Measurements from ENCODE around the gene ALKBH5.

Gene ALKBH5

DNA sequence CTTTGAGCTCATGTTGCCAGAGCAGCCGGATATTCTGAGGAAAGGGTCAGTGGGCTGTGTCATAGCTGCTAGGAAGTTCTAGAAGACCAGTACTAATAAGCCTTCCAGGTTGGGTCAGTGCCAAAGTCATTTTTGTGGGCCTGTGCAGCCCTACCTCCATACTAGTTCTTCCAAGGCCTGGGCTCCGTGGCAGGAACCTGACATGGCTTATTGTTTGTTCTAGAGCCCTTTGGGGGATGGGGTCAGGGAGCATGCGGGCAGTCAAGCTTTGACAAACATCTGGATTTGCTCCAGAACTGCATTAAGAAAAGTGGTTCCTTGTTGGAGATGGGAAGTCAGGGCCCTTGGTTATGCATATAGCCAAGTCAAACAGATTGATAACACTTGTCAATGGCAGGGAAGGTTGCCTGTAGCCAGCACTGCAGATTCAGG lies 7.6 kb downstream of the ALKBH5 start:
- H3K4me3 ChIP-seq (ENCODE audit: low read length): no peak overlapping the region

DNA sequence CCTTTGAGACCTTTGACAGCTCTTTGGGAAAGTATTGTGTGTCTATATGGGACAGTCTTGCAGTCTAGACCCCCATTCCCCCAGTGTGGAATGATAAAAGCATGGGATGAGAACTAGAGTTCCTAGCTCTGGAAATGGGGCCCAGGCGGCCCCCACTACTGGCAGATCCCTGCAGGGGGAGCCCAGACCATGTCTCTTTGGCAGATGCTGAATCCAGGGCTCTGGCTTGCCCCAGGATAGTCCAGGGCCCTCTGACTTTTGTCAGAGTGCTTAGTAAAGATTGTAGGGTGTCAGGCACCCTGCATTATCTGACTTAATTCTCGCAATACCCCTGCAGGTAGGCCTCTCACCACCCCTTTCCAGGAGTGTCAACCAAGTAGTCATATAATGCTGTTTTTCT lies 8.3 kb downstream of the ALKBH5 start:
- H3K4me2 ChIP-seq (ENCODE audit: low read length): no peak overlapping the region
- peaks cover 28% of the 10 kb centered on the region for H4K20me1 ChIP-seq (ENCODE audit: control insufficient read depth, insufficient read depth, low read depth, low read length)
- H3K4me3 ChIP-seq (ENCODE audit: low read length): no peak overlapping the region
- H3K4me1 ChIP-seq (ENCODE audit: control insufficient read depth, low read length): peaks cover 20% of the 10 kb centered on the region
- no peaks in the 10 kb centered on the region for H3K9me3 ChIP-seq (ENCODE audit: control insufficient read depth, insufficient read depth, low read length)
- H3K9me2 ChIP-seq (replicated peaks; ENCODE audit: control insufficient read depth, low read length): no peaks in the 10 kb centered on the region
- no peaks in the 10 kb centered on the region for H3K27me3 ChIP-seq (ENCODE audit: control insufficient read depth, low read length)
- H3F3A ChIP-seq (ENCODE audit: control insufficient read depth, insufficient read depth): 0 out of 2 replicates have a peak, but pooled peaks cover 2% of the 10 kb centered on the region
- H3K27ac ChIP-seq (ENCODE audit: low read depth, low read length): no peak overlapping the region
- TF ChIP-seq EZH2phosphoT487 (IDR thresholded peaks at IDR 0.05; ENCODE audit: borderline replicate concordance, low read length) (no peak), CTCF (IDR thresholded peaks at IDR 0.05; ENCODE audit: low read depth, low read length, poor library complexity, severe bottlenecking) (no peak)
- H3K79me2 ChIP-seq (ENCODE audit: control insufficient read depth, low read length): peaks cover 96% of the 10 kb centered on the region
- H3K36me3 ChIP-seq (ENCODE audit: control insufficient read depth, low read length): peaks cover 85% of the 10 kb centered on the region

More for the DNA sequence above, 7.6 kb downstream of the ALKBH5 start:
- Histone ChIP-seq H3K4me2 (ENCODE audit: low read length) (no peak overlapping the region), H3K9me3 (ENCODE audit: control insufficient read depth, insufficient read depth, low read length) (no peaks in the 10 kb centered on the region), H4K20me1 (ENCODE audit: control insufficient read depth, insufficient read depth, low read depth, low read length) (peaks cover 33% of the 10 kb centered on the region), H3K27me3 (ENCODE audit: control insufficient read depth, low read length) (no peaks in the 10 kb centered on the region), H3K9me2 (replicated peaks; ENCODE audit: control insufficient read depth, low read length) (no peaks in the 10 kb centered on the region), H3K4me1 (ENCODE audit: control insufficient read depth, low read length) (peaks cover 27% of the 10 kb centered on the region), H3K27ac (ENCODE audit: low read depth, low read length) (no peak overlapping the region), H3F3A (ENCODE audit: control insufficient read depth, insufficient read depth) (0 out of 2 replicates have a peak, but pooled peaks cover 2% of the 10 kb centered on the region), H3K36me3 (ENCODE audit: control insufficient read depth, low read length) (peaks cover 86% of the 10 kb centered on the region), H3K79me2 (ENCODE audit: control insufficient read depth, low read length) (peaks cover 97% of the 10 kb centered on the region)
- TF ChIP-seq CTCF (IDR thresholded peaks at IDR 0.05; ENCODE audit: low read depth, low read length, poor library complexity, severe bottlenecking) (no peak), EZH2phosphoT487 (IDR thresholded peaks at IDR 0.05; ENCODE audit: borderline replicate concordance, low read length) (no peak)

GRCh38 chr17:18194394-18194793 lies 10.8 kb downstream of the ALKBH5 start:
- no peaks in the 10 kb centered on the region for H3K9me2 ChIP-seq (replicated peaks; ENCODE audit: control insufficient read depth, low read length)
- H3K9me3 ChIP-seq (ENCODE audit: control insufficient read depth, insufficient read depth, low read length): no peaks in the 10 kb centered on the region
- peaks cover 2% of the 10 kb centered on the region; the same call in 1 of the 2 replicates for H3K4me1 ChIP-seq (ENCODE audit: control insufficient read depth, low read length)
- H4K20me1 ChIP-seq (ENCODE audit: control insufficient read depth, insufficient read depth, low read depth, low read length): peaks cover 19% of the 10 kb centered on the region
- H3K27ac ChIP-seq (ENCODE audit: low read depth, low read length): no peak overlapping the region
- TF ChIP-seq CTCF (IDR thresholded peaks at IDR 0.05; ENCODE audit: low read depth, low read length, poor library complexity, severe bottlenecking) (no peak), EZH2phosphoT487 (IDR thresholded peaks at IDR 0.05; ENCODE audit: borderline replicate concordance, low read length) (no peak)
- H3K4me3 ChIP-seq (ENCODE audit: low read length): no peak overlapping the region
- H3K36me3 ChIP-seq (ENCODE audit: control insufficient read depth, low read length): peaks cover 88% of the 10 kb centered on the region
- H3F3A ChIP-seq (ENCODE audit: control insufficient read depth, insufficient read depth): 0 out of 2 replicates have a peak, but pooled peaks cover 2% of the 10 kb centered on the region
- no peaks in the 10 kb centered on the region for H3K27me3 ChIP-seq (ENCODE audit: control insufficient read depth, low read length)
- H3K79me2 ChIP-seq (ENCODE audit: control insufficient read depth, low read length): peaks cover 96% of the 10 kb centered on the region
- H3K4me2 ChIP-seq (ENCODE audit: low read length): no peak overlapping the region
